GM21447 (cell line): ENCODE results near the gene COL4A2.

Source experiments
- ATAC-seq: cut with Tn5 transposase; IDR thresholded peaks from one replicate; pipeline ENCODE4 v1.9.1; 2021; ENCODE audit not compliant: unreplicated experiment

COL4A2 gene

GRCh38 chr13:110431425-110432294, 124.6 kb downstream of the COL4A2 start:
- no peak for ATAC-seq

- ATAC-seq = no peak
Measured at GRCh38 chr13:110432522-110432921, 125.4 kb downstream of the COL4A2 start.

- no peak for ATAC-seq
Measured at GRCh38 chr13:110433014-110433413, 125.9 kb downstream of the COL4A2 start.

- no peak for ATAC-seq
Measured at GRCh38 chr13:110434629-110435028, 127.5 kb downstream of the COL4A2 start.

GRCh38 chr13:110435331-110435730, 128.2 kb downstream of the COL4A2 start:
- ATAC-seq = no peak

GRCh38 chr13:110436276-110436675, 129.2 kb downstream of the COL4A2 start:
- no peak for ATAC-seq

- ATAC-seq = no peak
Measured at GRCh38 chr13:110436786-110437370, 129.8 kb downstream of the COL4A2 start.

- no peak for ATAC-seq
Measured at GRCh38 chr13:110438211-110438610, 131.1 kb downstream of the COL4A2 start.

GRCh38 chr13:110438776-110439175, 131.7 kb downstream of the COL4A2 start:
- ATAC-seq = no peak

- ATAC-seq = no peak
Measured at GRCh38 chr13:110440946-110441731, 134.1 kb downstream of the COL4A2 start.

GRCh38 chr13:110442930-110443621, 136.0 kb downstream of the COL4A2 start:
- ATAC-seq = no peak

- no peak for ATAC-seq
Measured at GRCh38 chr13:110443622-110444225, 136.6 kb downstream of the COL4A2 start.

- no peak for ATAC-seq
Measured at GRCh38 chr13:110444226-110444653, 137.2 kb downstream of the COL4A2 start.

- ATAC-seq = peak; percentile 55
Measured at GRCh38 chr13:110445183-110445582, 138.1 kb downstream of the COL4A2 start.

GRCh38 chr13:110445722-110446574, 138.9 kb downstream of the COL4A2 start:
- no peak for ATAC-seq

GRCh38 chr13:110446575-110446890, 139.4 kb downstream of the COL4A2 start:
- ATAC-seq = no peak

- no peak for ATAC-seq
Measured at GRCh38 chr13:110447058-110447511, 140.0 kb downstream of the COL4A2 start.

GRCh38 chr13:110447801-110448200, 140.7 kb downstream of the COL4A2 start:
- no peak for ATAC-seq

GRCh38 chr13:110448230-110448629, 141.1 kb downstream of the COL4A2 start:
- no peak for ATAC-seq

- no peak for ATAC-seq
Measured at GRCh38 chr13:110448677-110449076, 141.6 kb downstream of the COL4A2 start.
